C4-2B (cell line): Measurements from ENCODE around the gene GBE1.

Experiments used
- CTCF ChIP-seq: fragments of 450-650 bp; conservative IDR thresholded peaks from 2 replicates; pipeline ENCODE4 v1.5.1; 2017; ENCODE audit warnings: mild to moderate bottlenecking
- ZFX ChIP-seq: fragments of 450-650 bp; IDR thresholded peaks from 2 replicates; pipeline ENCODE4 v1.6.1; 2017

- TF ChIP-seq CTCF: no peak
- TF ChIP-seq ZFX: no peak
These were observed 116.2 kb downstream of the GBE1 start for GRCh38 chr3:81645248-81645647.
